Head of caudate nucleus (tissue), 42 donors: ENCODE measurements around the gene NWD2.
A peak's percentile ranks its signal among the peaks of the same experiment; 100 is the strongest.

ENCODE experiments used
- DNase-seq, 42 donors: peaks; one replicate each; pipeline versions ENCODE4 v3.0.0 to v3.0.0-alpha.2; 2020 to 2021; ENCODE audit warnings: mixed read lengths in 7 of 42
- intact Hi-C: fragments of 100-400 bp; cut with DNase I; formaldehyde crosslinking; loops from one replicate; pipeline ENCODE4 v1.15.0; 2022

Gene NWD2

GRCh38 chr4:37455301-37456131, 211.0 kb downstream of the NWD2 start:
- intact Hi-C loops: loop anchor here (5.0 kb wide), 1 partner anchor 112 kb away; no protein-coding TSS in a partner anchor
- no peak for DNase-seq

DNA sequence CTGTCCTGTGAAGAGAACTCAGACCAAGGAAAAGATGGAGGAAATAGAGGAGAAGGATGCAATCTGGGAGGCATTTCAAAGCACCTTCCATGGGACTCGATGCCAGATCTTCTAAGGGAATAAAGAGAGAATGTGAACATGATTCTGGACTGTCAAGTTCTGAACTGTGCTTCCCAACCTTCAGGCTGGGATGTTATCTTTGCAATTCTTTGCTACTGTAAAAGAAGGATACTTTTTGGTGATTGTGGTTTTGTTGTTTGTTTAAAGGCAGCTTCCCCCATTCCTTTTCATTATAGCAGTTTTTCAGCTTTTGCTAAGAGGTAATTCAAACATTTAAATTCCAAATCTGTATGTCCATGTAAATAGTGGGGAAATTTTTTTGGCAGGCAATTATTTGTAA, 217.3 kb downstream of the NWD2 start:
- DNase-seq: no peak
- intact Hi-C loops: no loop called here

DNA sequence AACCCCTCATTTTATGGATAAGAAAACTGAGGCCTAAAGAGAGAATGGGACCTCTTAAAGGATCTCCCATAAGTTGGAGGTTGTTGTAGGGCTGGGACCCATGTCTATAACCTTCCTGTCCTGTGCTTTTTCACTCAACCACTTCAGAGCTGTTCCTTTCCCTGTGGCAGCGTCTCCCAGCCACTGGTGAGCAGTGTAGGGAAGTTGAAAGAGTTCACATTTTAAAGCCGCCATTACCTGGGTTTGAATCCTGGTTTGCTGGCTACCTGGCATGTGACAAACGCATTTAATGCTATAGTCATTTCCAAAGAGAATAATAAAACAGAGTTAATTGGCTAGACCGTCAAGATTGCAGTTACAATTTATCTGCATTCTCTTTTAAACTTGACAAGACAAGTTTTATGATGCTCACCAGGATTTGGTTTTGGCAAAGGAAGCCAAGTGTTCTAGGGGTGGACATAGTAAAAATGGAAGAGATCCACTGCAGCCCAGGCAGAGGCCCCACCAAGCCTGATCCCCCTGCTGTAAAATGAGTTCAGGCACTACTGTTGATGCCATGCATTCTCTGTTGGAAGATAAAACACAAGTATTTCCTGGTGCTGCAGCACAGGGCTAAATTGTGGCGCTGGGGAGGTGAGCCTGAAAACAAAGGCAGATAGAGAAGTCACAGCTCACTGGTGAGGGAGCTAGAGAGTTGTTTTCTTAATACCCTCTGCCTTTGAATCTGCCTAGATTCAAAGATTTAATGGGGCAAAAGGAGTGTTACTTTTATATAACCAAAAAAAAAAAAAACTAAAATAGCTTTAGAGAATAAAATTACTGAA, 218.7 kb downstream of the NWD2 start:
- intact Hi-C loops: no loop called here
- no peak for DNase-seq

- intact Hi-C loops: no loop called here
- DNase-seq: no peak
Measured at GRCh38 chr4:37464373-37465128, 220.0 kb downstream of the NWD2 start.

DNA sequence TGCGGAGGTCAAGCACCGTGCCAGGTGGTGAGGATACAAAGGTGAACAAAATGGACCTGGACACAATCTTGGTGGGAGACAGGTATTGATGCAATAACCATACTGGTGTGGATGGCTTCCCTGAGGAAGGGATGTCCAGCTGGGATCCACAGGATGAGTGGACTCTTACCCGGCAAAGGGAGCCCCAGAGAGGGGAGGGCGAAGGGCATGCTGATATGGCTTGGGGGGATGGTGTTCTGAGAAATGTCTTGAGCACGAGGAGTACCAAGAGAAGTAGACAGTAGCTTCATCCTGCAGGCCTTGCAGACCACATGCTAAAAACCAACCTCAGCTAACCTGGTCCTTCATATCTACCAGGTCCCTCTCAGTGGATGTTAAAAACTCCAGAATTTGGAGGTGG, 220.8 kb downstream of the NWD2 start:
- intact Hi-C loops: no loop called here

DNA sequence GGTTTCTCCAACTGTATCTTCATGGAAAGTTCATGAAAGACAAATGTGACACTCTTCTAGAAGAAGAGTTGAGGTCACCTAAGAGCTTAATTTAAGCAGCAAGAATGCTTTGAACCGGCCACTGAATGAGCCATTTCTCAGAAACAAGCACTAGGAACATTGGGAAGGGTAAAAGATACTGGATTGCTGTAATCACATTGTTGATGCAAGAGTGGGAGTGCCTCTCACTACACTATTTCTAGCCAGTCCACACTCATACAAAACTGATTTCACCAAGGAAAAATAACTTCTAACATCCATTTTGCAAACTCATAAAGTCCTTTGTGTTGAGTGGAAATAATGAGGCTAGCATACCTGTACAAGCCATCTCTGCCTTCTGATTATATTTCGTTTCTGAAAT, 221.3 kb downstream of the NWD2 start:
- intact Hi-C loops: no loop called here
- DNase-seq: no peak

More for the DNA sequence above, 220.8 kb downstream of the NWD2 start:
- no peak for DNase-seq

GRCh38 chr4:37467223-37467622, 222.7 kb downstream of the NWD2 start:
- DNase-seq: no peak
- intact Hi-C loops: no loop called here

GRCh38 chr4:37467824-37468223, 223.3 kb downstream of the NWD2 start:
- intact Hi-C loops: no loop called here
- no peak for DNase-seq

GRCh38 chr4:37469286-37469685, 224.7 kb downstream of the NWD2 start:
- no peak for DNase-seq
- intact Hi-C loops: no loop called here

- intact Hi-C loops: no loop called here
- no peak for DNase-seq
Measured at GRCh38 chr4:37470245-37470644, 225.7 kb downstream of the NWD2 start.

DNA sequence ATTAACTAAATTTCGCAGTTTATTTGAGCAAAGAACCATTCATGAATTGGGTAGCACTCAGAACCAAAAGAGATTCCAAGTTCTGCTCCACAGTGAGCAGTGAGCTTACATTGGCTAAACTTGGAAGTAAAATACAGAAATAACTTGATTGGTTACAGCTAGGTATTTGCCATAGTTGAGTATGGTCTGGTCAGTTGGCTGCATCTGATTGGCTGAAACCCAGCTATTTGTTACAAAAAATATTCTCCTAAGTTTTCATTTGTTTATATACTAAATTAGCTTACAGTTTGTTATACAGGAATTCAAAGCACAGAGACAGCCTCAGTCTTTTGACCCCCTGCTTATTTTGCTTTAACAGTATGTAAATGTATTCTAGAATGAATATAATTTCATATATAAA, 226.6 kb downstream of the NWD2 start:
- intact Hi-C loops: no loop called here
- no peak for DNase-seq

DNA sequence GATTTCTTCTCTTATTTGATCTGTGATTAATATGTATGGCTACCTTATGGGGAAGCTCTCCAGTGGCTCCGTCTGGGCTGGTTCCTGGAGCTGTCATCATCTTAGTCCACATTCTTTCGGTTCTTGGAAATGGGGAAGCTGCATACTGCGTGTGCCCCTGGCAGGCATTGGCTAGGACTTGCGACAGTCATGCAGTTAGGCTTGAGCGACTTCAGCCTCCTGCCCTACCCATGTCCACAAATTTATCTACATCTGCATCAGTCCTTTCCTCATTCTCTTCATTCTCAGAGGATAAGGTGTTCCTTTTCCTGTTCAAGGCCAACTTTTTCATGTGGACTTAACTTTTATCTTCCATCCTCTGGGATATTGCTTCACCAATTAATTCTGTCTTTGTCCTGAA, 227.4 kb downstream of the NWD2 start:
- peak in 20 of 42 donors; percentile 5 to 50 (median 18) for DNase-seq
- intact Hi-C loops: no loop called here

GRCh38 chr4:37473807-37474206, 229.3 kb downstream of the NWD2 start:
- DNase-seq: no peak
- intact Hi-C loops: no loop called here

DNA sequence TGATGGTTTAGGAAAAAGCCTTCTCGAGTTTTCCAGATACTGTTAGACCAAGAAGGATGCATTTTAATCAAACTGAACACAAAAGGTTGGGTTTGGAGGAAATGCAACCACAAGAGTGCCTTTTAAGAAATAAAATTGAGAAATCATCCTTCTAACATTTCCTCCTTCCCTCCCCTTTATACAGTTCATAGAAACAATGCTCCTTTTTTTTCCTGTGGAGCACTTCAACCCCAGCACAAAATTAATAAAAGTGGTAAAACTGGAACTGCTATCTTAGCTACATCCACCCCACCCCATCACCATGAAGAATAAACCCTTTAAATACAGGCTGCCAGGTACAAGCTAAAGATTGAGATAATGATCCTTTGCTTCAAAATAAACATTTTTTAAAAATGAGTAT, 230.5 kb downstream of the NWD2 start:
- DNase-seq: no peak
- intact Hi-C loops: no loop called here

GRCh38 chr4:37475776-37476175, 231.2 kb downstream of the NWD2 start:
- DNase-seq: no peak
- intact Hi-C loops: no loop called here

DNA sequence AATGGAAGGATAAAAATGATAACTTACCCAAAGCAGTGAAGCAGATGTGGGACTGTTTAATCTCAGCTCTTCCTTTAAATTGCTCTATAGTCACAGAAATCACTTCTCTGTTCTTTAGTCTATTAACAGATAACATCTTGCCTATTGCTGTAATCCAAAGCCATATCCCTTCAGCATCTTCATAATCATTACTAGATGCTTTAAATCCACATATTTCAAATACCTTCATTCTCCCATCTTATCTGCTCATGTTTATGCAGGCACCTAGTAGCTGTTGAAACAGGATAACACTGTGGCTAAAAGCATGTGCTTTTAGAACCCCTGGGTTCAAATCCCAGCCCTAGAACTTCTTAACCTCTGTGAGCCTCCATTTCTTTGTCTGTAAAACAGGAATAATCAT, 231.7 kb downstream of the NWD2 start:
- DNase-seq: no peak
- intact Hi-C loops: no loop called here

DNA sequence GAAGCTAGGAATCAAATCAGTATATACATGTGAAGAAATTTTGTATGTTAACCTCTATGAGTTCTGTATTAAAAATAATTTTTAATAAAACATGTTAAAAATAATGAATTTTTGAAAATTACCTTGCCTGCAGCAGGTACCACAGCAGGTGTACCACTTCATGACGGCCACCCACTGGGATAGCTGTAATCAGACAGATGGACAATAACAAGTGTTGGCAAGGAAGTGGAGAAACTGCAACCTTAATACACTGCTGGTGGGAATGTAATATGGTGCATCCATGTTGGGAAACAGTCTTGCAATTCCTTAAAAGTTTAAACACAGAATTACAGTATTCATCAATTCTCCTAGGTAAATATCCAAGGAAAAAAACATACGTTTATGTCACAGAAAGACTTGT, 232.1 kb downstream of the NWD2 start:
- intact Hi-C loops: no loop called here
- no peak for DNase-seq

DNA sequence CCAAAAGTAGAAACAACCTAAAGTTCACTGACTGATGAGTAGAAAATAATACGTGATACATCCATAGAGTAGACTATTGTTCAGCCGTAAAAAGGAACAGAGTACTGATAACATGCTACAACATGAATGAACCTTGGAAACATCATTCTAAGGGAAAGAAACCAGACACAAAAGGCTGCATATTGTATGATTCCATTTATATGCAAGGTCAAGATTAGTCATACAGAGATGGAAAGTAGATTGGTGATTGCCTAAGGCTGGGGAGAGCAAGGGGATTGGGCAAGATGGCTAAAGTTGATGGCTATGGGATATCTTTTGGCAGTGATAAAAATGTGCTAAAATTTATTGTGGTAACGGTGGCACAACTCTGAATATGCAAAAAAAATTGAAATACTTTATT, 232.6 kb downstream of the NWD2 start:
- intact Hi-C loops: no loop called here
- no peak for DNase-seq

DNA sequence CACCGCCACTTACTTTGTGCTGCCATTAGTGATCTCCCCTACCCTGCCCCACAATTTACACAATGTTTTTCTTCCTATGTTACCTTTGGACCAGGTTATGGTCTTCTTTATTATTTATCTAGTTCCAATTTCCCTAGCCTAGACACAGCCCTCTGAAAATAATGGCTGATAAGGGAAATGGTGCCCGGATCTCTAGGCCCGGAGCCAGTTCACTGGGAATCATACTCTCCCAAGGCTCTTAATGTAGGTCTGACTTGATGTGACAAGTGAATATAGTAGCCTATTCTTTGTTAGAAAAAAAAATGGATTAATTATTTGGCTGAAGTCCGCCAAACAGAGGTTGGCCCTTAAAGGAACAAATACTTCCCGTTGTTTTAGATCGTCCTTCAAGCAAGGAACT, 233.6 kb downstream of the NWD2 start:
- intact Hi-C loops: no loop called here

DNA sequence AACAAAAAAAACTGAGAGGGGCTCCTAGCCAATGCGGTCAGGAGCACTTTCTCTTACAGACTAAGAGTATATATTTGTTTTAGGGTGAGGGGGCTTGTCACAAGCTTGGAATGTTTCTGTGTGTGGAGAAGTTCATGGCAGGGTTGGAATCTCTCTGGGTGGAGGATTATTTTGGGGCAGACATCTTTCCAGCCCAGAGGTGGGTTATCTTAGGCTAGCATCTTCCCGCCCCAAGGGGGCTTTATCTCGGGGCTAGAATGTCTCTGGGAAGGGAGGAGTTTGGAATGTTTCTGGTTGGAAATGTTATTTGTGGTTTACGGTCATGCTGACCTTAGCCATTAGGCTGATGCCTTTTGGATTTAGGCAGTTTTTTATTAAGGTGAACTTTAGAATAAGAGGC, 236.0 kb downstream of the NWD2 start:
- DNase-seq: no peak
- intact Hi-C loops: no loop called here

More for the DNA sequence above, 233.6 kb downstream of the NWD2 start:
- no peak for DNase-seq
